ENCODE results near the gene RPRD1B.
"Not testable (repeated sequence)": the region's sequence is repeated elsewhere in the genome, so short reads cannot be mapped to it uniquely, and the experiment has no call there.

Gene RPRD1B

DNA sequence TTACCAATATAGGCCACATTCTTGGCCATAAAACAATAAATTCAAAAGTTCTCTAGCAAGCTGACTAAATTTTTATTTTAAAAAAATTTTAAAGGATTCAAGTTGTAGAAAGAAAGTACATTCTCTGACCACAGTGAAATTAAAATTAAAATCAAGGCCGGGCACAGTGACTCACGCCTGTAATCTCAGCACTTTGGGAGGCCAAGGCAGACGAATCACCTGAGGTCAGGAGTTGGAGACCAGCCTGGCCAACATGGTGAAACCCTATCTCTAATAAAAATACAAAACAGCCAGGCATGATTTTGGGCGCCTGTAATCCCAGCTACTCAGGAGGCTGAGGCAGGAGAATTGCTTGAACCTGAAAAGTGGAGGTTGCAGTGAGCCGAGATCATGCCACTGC lies 68.7 kb downstream of the RPRD1B start:
- DNase-seq (ENCODE audit: low read depth in 1 of 2, low spot score in 1 of 2), result not testable (repeated sequence)

DNA sequence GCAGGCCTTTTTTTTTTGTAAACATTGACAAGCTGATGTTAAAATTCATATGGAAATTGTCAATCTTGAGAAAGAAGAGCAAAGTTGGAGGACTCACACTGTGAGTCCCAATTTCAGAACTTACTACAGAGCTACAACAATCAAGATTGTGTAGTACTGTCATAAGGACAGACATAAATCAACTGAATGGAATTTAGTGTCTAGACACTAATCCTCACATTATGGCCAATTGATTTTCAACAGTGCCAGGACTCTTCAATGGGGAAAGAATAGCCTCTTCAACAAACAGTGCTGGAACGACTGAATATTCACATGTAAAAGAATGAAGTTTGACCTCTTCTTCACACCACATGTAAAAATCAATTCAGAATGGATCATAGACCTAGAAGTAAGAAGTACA lies 70.7 kb downstream of the RPRD1B start:
- DNase-seq (ENCODE audit: low read depth in 1 of 2, low spot score in 1 of 2), result no peak

DNA sequence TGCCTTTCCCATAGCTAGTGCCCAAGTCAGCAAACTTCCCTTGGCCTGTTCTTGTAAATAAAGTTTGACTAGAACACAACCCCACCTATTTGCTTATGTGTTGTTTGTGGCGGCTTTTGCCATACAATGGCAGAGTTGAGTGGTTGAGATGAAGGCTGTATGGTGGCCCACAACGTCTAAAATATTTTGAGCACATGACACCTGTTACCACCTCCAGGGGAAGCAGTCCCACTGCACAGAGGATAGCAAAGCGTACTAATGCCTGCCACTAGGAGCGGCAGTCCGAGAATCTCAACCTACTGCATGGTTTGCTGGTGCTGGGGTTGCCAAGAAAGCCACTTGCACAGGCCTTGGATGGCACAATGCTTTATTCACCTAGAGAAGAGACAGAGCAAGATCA lies 72.9 kb downstream of the RPRD1B start:
- no peak for DNase-seq (ENCODE audit: low read depth in 1 of 2, low spot score in 1 of 2)

DNA sequence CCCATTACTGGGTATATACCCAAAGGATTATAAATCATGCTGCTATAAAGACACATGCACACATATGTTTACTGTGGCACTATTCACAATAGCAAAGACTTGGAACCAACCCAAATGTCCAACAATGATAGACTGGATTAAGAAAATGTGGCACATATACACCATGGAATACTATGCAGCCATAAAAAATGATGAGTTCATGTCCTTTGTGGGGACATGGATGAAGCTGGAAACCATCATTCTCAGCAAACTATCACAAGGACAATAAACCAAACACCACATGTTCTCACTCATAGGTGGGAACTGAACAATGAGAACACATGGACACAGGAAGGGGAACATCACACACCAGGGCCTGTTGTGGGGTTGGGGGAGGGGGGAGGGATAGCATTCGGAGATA lies 73.8 kb downstream of the RPRD1B start:
- DNase-seq (ENCODE audit: low read depth in 1 of 2, low spot score in 1 of 2), result not testable (repeated sequence)

DNA sequence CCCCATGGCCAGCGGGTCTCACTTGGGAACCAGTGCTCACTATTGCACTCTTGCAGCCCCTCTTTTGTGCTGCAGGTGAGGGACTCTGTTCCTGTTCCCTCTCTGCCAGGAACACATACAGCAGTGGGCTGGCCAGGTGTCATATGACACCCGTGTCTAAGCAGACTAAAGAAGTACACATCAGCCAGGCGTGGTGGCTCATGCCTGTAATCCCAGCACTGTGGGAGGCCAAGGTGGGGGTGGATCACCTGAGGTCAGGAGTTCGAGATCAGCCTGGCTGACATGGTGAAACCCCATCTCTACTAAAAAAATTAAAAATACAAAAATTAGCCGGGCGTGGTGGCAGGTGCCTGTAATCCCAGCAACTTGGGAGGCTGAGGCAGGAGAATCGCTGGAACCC lies 74.4 kb downstream of the RPRD1B start:
- DNase-seq (ENCODE audit: low read depth in 1 of 2, low spot score in 1 of 2), result not testable (repeated sequence)

DNA sequence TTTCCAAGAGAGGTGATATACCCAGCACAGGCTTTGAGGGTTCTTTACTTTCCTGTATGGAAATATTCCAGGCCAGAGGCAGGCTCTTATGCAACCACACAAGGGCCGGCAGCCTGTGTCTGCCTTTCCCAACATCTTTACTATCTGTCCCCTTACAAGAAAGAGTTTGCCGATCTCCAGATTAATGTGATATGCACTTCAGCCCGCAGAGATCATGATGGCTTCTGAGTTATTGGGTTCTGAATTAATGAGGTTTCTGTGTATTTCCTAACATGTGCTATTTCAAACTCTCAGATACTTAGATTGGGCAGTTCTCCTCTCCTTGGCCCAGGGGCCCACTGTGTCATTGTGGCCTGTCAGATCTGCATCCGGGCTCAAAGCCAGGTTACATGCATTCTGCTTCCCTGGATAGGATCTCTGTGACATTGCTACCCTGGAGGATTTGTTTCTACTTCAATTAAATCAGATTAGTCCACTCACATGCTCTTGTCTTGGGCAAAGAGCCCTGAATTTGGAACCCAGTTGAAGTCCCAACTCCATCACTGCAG lies 75.0 kb downstream of the RPRD1B start:
- DNase-seq (ENCODE audit: low read depth in 1 of 2, low spot score in 1 of 2), result no peak

DNA sequence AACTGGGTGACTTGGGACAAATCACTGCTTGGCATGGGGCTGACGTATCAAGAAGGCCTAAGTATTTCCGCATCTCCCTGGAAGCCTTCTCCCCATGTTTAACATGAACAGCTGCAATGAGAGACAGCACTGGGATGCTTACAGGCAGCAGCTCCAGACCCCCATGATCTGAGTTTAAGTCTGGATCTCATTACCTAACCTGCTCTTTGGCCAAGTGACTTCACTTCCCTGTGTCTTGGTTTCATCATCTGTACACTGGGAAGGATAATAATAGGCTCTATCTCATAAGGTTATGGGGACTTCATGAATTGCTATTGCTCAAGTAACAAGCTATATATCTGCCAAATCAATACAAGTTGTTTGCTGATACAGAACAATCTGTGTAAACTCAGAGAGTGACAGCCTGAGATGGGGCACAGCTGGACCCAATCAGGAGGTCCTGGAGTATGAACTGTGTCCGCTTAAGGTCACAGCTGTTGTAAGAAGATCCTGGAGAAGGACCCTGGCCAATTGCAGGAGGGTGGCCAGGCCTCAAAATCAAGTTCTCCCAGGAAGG lies 75.5 kb downstream of the RPRD1B start:
- DNase-seq (ENCODE audit: low read depth in 1 of 2, low spot score in 1 of 2), result no peak

DNA sequence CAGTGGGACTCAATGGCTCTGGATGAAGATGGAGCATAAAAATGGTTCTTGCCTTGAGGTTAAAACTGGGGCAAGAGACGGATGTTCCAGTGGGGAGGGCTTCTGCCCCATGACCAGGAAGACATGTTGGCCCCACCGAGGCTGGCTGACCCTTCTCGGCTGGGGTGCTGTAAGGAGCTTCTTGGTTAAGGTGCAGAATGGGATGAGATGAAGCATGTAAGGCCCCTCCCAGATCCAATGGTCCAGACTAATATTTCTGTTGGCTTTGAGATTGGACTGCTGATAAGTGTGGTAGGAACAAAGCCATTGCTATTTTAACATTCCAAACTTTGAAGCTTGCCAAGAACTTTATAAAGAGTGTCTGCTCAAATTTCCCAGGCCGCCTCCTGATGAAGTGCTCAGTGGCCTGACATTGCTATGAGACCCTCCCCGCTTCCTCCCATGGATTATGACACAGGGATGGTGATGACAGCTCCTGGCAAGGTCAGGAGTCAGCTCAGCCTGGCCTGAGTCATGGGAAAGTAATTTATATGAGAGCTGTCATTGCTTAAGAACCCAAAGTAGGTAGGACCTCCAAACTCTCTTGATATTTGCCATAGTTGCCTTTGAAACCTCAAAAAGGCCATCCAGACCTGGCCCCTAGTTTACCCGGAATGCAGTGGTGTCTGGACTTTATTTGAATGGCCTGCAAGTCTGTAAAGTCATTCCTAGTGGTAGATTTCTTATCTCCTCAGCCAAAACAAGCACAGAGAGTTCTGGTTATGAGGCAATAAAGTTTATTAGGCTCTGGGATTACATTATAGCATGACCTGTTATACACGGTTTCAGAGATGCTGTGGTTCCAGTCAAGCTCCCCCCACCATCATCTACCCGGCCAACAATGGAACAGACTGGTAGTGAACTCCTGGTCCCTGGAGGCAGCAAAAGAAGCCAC lies 76.3 kb downstream of the RPRD1B start:
- no peak for DNase-seq (ENCODE audit: low read depth in 1 of 2, low spot score in 1 of 2)

DNA sequence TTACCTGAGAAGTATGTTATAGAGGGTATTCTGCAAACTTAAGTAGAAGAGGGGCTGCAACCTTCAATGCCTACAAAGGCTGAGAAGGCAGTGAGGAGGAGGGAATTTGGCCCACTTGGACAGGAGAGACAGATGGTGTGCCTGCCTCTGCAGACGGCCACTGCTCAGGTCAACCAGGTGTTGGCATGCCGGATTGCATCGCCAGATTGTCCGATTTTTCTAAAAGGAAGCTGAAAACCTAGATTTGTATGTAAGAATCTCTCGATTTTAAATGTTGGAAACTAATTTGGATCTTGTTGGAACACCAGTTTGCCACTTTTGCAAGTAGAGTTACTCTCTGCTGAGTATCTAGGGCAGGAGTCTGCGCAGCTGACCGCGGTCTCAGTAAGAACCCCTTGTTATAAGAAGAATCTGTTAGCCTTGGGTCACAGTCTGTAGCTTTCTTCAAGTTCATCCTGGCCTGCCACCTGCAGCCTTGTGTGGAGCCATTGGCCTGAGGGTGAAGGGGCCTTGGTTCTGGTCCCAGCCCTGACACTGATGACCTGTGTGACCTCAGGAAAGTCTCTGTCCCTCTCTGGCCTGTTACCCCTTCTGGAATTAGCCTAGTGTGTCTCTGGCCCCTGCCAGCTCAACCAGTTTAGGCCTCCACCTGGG lies 77.1 kb downstream of the RPRD1B start:
- no peak for DNase-seq (ENCODE audit: low read depth in 1 of 2, low spot score in 1 of 2)

DNA sequence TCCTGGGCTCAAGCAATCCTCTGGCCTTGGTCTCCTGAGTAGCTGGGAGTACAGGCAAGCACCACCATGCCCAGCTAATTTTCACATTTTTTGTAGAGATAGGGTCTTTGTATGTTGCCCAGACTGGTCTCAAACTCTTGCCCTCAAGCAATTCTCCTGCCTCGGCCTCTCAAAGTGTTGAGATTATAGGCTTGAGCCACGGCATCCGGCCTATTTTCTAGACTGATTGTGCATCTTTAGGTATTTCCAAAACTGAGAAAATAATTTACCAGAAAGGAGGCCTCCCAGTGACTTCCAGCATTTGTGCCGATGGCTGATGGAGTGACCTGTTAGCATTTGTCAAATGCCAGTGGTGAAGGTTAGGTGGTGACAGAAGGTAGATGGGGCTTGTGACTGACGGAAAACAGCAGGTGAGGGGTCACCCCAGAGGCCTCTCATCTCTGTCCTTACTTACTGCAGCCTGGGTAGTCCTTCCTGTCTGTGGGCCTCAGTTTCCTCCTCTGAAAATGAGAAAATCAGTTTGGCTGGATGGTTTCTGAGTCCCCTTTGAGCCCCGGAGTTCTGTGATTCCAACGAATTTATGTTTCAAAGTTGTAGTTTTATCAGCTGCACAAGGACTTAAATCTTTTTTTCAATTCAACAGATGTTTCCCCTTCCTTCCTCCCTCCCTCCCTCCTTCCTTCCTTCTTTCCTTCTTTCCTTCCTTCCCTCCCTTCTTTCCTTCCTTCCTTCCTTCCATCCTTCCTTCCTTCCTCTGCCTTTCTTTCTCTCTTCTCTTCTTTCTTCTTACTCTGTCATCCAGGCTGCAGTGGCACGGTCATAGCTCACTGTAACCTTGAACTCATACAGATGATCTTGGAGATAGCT lies 78.1 kb downstream of the RPRD1B start:
- DNase-seq (ENCODE audit: low read depth in 1 of 2, low spot score in 1 of 2), result no peak

DNA sequence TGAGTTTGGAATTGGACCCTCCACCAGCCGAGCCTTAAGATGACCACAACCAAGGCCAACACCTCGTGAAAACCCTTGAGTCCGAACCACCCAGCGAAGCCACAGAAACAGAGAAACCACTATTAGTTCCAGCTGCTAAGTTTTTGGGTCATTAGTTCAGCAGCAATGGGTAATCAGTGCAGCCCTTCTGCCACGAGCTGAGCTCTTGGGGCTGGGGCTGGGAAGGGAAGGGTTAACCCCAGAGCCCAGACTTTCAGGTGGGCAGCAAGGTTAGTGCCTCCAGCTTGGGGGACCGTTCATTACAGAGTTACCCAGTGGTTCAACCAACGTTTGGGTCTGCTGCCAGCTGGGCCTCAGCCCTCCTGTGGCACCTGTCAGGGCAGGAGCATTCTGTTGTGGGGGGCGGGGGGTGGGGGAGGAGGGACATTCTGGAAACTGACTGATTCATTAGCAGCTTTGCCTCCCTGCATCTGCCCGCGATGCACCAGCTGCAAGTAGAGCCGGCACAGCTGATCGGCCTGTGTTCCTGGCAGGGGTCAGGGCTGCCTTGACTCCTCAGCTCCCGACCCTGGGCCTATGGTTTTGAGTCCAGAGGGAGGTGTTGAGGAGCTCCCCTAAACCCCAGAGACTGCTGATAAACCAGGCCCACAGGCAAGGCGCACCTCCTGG lies 78.8 kb downstream of the RPRD1B start:
- no peak for DNase-seq (ENCODE audit: low read depth in 1 of 2, low spot score in 1 of 2)

DNA sequence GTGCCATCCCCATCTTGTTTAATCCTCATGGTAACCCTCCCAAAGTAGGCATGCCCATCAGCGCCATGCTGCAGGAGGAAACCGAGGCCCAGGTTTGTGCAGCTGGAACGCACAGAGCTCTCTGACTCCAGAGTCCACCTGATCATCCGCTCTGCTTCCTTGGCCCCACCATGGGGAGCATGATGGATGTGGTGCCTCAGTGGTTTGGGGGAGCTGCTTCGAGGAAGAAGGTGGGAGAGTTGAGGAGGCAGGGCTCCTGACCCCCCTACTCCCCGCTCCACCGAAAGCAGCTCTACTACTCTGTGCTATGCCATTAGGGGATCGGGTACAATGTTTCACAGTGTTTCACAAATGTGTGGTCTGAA lies 79.4 kb downstream of the RPRD1B start:
- no peak for DNase-seq (ENCODE audit: low read depth in 1 of 2, low spot score in 1 of 2)

DNA sequence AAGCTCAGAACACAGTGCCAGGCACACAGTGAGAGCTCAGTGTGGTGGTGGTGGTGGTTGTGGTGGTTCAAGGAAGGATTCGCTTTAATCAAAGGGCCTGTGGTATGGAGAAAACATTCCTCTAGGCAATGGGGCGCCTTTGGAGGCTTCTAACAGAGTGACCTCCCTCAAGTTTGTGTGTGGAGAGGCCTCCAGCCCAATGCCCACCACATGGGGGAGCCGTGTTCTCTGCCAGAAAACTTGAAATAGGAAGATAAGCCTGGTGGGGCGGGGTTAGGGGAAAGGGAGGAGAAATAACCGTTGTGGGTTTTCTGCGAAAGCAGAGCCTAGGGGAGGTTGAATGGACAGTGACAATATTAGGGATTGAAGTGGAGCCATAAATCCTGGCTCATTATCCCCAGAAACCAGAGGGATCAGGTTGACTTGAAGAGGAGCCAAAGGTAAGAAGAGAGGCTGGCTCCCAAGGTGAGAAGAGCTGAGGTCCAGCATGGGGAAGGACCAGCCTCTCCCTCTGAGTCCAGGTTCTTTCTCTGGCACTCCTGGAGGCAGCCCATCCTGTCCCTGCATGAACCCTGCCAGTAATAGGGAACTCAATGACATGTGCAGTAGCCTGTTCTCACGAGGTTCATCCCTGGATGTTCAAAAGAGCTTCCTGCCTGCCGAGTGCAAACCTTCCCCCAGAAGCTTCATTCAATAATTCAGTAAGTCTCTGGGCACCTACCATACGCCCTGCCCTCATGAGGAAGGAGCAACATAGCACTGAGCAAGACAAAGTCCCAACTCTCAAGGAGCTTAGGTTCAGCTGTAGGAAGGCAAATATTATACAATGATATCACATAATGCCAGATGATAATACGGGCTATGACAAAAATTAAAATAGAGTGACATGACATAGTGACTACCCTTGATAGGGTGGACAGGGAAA lies 80.1 kb downstream of the RPRD1B start:
- no peak for DNase-seq (ENCODE audit: low read depth in 1 of 2, low spot score in 1 of 2)

DNA sequence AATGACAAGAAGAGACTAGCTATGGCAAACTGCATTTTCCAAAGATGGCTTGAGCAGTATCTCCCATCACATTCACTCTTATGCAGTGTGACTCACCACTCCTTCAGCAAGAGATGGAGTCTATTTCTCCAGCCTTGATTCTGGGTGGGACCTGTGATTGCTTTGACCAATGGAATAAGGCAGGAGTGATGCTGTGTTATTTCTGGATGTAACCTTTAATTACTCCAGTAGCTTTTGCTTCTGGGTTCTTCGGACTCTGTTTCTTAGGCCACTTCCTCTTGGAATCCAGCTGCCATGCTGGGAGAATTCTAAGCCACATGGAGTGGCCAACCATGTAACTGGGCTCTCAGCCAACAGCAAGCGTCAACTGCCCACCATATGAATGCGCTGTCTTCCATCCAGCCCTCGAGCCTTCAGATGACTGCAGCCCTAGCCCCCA lies 80.8 kb downstream of the RPRD1B start:
- DNase-seq (ENCODE audit: low read depth in 1 of 2, low spot score in 1 of 2), result no peak

DNA sequence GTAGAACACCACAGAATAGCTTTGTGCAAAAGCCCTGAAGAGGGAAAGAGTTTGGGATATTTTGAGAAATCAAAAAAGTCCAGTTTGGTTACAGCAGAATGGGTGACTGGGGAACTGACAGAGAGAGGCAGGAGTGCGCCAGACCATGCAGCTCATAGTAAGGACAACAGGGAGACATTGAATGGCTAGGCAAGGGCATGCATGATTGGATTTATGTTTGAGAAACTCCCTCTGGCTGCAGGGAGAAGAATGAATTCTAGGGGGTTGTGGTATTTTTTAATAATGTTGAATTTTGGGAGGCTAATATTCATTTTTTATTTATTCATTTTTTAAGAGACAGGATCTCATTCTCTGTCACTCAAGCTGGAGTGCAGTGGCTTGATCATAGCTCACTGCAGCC lies 81.7 kb downstream of the RPRD1B start:
- DNase-seq (ENCODE audit: low read depth in 1 of 2, low spot score in 1 of 2), result no peak

DNA sequence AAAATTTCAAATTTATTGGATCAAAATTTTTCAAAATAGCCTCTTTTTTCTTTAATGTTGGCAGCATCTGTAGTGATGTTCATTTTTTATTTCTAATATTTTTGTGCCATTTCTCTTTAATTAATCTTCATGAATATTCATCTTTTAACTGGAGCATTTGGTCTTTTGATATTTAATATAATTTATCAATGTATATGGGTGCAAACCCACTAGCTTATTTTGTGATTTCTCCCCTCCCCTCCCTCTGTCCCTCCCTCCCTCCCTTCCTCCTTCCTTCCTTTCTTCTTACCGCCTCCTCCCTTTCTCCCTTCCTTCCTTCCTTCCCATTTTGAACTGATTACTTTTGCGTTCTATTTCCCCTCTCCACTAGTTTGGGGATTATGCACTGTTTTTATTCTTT lies 82.3 kb downstream of the RPRD1B start:
- DNase-seq (ENCODE audit: low read depth in 1 of 2, low spot score in 1 of 2), result no peak

DNA sequence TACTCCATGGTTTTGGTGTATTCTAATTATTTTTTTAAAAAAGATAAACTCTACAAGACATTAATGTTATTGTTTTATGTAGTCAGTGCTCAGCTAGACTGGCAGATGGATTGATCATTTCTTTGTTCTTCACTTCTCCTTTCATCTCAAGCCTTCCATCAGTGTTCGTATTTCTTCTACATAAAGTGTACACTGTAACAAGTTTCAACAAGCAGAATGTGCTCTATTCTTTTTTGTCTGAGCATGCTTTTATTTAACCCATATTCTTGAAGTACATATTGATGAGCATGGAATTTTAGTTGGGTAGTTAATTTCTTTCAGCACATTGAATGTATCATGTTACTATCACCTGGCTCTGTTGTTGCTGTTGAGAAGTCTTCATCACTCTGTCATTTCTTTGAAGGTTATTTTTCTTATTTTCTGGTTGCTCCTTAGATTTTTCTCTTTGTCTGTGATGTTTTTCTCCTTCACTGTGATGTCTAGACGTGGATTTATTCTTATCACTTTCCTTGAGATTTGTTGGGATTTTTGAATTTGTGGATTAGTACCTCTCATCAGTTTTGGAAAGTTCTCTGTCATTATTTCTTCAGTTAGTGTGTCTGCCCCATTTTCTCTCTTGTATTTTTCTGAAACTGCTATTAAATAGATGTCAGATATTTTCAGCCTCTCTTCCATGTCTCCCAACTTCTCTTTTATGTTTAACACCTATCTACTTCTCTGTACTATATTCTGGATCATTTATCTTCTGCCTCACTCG lies 83.0 kb downstream of the RPRD1B start:
- no peak for DNase-seq (ENCODE audit: low read depth in 1 of 2, low spot score in 1 of 2)

DNA sequence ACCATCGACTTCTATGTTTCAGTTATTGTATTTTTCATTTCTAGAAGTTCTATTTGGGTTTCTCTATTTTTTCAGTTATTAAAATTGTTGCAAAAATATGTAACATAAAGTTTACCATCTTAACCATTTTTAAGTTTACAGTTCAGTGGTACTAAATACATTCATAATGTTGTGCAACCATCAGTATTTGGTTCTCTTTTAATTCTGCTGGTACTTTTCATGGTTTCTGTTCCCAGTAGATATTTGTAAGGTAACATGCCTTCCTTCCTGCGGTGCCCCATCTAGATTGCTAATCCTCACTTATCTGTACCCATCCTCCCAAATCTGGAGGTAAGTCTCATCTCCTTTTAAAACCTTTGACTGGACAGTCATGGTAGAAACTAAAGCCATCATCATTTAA lies 83.7 kb downstream of the RPRD1B start:
- no peak for DNase-seq (ENCODE audit: low read depth in 1 of 2, low spot score in 1 of 2)

DNA sequence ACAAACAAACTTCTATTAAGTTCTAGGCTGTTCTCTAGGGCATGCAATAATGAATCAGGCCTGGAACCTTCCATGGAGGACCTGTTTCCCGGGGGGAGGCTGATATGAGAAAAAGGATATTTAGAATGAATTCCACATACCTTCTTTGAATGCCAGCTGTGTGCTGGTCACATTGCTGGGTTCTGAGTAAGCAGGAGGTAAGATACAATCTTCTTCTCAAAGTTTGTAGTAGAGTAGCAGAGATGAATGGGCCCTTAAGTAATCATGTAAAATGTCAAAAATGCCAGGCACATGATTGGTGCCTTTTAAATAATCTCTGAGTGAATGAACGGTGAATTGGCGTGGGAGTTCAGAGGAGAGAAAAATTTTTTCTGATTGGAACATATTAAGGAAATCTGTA lies 84.1 kb downstream of the RPRD1B start:
- DNase-seq (ENCODE audit: low read depth in 1 of 2, low spot score in 1 of 2), result no peak

Data from activated T-helper 1 cell treated with anti-CD3 and anti-CD28 coated beads, Interleukin-2, amount 50 U/mL, for 16 hours (primary cell).